ENCODE data around the gene CNN3. TPM values are rescaled to one million over a fixed set of nuclear protein-coding genes. Genes with fewer than 3 reads are reported as not detected.

CNN3 gene
- total RNA-seq, 1 donor from 2014 or later, result 215 TPM

DNA sequence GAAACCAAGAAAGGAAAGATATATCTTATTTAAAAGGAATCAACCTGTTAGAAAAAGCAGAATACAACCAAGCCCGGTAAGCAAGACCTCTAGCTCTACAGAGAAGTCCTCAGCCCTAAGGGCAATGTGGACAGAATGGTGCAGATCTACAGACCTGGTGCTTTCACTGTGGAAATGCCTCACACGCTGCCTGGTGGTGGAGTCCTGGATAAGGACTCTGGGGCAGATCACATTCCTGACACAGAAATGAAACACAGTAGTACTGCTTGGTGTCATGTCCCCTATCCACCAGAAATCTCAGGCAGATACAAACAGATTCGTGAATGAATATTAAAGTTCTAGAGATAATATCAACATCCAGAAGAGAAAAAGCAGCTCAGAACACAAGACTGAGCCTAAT, 6.8 kb downstream of the CNN3 start:
- Histone ChIP-seq H3K9me3 (no peaks in the 10 kb centered on the region), H3K36me3 (no peaks in the 10 kb centered on the region), H3K27me3 (no peaks in the 10 kb centered on the region), H3K4me3 (no peak overlapping the region), H3K27ac (no peak overlapping the region), H3K4me1 (peaks cover 51% of the 10 kb centered on the region)
- intact Hi-C loops (cut with DNase I), result loop anchor here (10.0 kb wide), 1 partner anchor 65 kb away; no protein-coding TSS in a partner anchor
- ATAC-seq, result peak; percentile 50
- no peak for DNase-seq
- TF ChIP-seq, protein P1, sequence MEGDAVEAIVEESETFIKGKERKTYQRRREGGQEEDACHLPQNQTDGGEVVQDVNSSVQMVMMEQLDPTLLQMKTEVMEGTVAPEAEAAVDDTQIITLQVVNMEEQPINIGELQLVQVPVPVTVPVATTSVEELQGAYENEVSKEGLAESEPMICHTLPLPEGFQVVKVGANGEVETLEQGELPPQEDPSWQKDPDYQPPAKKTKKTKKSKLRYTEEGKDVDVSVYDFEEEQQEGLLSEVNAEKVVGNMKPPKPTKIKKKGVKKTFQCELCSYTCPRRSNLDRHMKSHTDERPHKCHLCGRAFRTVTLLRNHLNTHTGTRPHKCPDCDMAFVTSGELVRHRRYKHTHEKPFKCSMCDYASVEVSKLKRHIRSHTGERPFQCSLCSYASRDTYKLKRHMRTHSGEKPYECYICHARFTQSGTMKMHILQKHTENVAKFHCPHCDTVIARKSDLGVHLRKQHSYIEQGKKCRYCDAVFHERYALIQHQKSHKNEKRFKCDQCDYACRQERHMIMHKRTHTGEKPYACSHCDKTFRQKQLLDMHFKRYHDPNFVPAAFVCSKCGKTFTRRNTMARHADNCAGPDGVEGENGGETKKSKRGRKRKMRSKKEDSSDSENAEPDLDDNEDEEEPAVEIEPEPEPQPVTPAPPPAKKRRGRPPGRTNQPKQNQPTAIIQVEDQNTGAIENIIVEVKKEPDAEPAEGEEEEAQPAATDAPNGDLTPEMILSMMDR (IDR thresholded peaks at IDR 0.05), result no peak

DNA sequence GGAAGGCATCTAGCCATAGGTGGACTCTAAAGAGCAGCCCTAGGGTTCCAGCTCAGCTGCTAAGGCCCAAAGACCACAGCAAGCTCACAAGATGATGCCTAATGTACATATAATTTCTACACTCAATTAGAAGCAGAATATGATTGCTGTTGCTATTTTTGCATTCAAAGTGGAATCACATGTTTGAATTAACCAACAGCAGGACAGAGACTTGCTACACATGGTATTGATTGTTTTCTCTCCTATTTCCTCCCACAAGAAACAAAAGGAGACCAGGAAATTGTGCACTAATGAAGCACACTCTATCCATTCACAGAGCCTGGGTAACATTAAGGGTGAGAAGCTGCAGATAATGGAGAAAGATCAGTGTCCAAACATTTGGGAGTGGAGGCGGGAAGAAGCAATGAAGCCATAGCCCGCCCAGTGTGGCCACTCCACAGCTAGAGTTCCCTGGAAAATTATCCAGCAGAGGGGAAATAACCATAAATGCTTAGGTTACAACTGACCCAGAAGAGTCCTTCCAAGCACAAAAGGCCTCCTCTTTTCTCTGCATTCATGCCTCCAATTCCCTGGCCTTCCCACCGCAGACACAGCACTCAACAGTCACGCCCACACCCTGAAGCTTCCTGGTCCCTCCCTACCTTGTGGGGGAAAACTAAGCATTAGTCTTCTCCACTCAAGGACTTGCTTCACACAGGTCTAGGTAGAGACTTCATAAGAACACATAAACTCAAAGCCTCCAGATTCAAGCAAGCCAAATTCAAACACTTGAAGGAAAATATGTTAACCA, 7.5 kb downstream of the CNN3 start:
- no peaks in the 10 kb centered on the region for H3K36me3 ChIP-seq
- peaks cover 49% of the 10 kb centered on the region for H3K4me1 ChIP-seq
- H3K27me3 ChIP-seq, result no peaks in the 10 kb centered on the region
- DNase-seq (no peak), ATAC-seq (peak; percentile 80)
- intact Hi-C loops (cut with DNase I), result loop anchor here (10.0 kb wide), 1 partner anchor 65 kb away; no protein-coding TSS in a partner anchor
- H3K9me3 ChIP-seq, result no peaks in the 10 kb centered on the region
- no peak overlapping the region for H3K27ac ChIP-seq
- TF ChIP-seq, protein P1 (IDR thresholded peaks at IDR 0.05), result no peak
- H3K4me3 ChIP-seq, result no peak overlapping the region

DNA sequence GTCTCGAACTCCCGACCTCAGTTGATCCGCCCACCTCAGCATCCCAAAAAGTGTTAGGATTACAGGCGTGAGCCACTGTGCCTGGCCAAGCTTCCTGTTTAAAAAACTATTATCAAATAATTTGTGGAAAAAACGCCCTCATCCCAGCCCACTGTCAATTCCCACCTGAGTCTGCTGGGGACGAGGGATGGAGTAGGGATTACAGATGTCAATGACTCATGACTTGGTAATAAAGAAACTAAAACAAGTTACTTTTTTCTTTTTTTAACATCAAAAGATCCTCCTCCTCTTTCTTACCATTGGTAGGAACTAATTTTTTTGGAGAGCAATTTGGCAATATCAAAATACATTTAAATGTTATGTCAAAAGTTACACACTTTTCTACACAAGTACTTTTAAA, 9.7 kb downstream of the CNN3 start:
- no peak overlapping the region for H3K27ac ChIP-seq

DNA sequence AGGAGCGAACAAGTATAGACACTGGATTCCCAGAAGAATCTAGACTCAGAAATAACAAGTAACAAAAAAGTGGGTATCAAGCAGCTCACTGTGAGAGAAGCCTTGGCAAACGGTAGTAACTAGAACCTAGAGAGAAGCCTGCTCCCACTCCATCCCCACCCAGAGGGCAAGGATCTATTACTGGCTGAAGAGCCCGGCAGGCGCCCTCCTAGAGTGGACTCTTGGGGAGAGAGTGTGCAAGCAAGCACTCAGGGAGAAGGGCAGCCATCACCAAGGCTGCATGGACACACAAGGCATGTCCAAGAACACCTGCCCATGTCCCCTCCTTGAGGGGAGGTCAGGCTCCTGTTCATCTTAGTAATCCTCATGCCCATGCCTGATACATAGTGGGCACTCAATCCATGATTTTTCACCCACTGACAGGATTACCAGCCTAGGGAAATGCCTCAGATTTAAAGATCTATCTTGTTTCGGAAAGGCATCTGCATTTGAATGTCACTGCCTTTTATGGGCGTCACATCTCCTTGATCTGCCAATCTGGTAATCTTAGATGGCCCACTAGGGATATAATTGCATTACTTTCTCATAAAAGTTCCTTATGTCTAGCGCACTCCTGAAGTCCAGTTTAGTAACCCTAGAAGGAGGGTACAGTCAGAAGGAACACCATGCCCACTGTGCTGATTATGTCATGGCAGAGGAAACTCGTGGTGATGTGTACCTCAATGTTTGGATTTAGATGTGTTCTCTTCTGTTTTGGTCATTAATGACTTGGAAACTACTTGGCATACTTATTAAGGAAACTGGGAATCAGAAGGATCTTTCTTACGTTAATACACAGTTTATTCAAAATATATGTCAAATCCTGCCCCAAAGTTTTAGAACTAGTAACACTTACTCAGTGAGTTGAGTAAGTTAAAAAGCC, 14.4 kb downstream of the CNN3 start:
- Histone ChIP-seq H3K27me3 (no peaks in the 10 kb centered on the region), H3K36me3 (no peaks in the 10 kb centered on the region), H3K27ac (no peak overlapping the region), H3K4me3 (no peak overlapping the region), H3K9me3 (no peaks in the 10 kb centered on the region), H3K4me1 (peaks cover 22% of the 10 kb centered on the region)
- DNase-seq, result no peak
- intact Hi-C loops (cut with DNase I), result no loop called here
- TF ChIP-seq, protein P1 (IDR thresholded peaks at IDR 0.05), result no peak
- ATAC-seq, result peak; percentile 60

More for the DNA sequence above, 9.7 kb downstream of the CNN3 start:
- H3K27me3 ChIP-seq, result no peaks in the 10 kb centered on the region
- no peaks in the 10 kb centered on the region for H3K36me3 ChIP-seq
- TF ChIP-seq, protein P1 (IDR thresholded peaks at IDR 0.05), result no peak
- no peak overlapping the region for H3K4me3 ChIP-seq
- no peak for DNase-seq
- H3K4me1 ChIP-seq, result peaks cover 49% of the 10 kb centered on the region
- no peaks in the 10 kb centered on the region for H3K9me3 ChIP-seq
- ATAC-seq, result no peak
- intact Hi-C loops (cut with DNase I), result no loop called here

DNA sequence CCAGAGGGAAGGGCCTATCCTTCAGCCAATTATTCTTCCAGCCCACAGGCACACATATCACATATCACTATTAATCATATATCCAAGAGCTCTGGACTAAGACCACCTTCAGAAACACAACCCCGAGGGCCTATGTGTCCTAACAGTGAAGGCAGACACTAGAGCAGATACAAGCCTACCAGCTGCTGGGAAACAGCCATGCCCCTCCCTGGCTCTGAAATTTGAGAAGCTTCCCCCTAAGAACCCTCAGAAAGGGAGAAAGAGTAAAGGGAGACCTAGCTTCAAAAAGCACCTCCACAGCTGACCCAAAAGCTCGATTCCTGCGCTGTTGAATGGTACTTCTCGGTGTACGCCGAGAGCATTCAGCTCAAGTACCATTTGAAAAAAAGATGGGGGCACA, 17.4 kb downstream of the CNN3 start:
- Histone ChIP-seq H3K4me3 (no peak overlapping the region), H3K4me1 (peaks cover 39% of the 10 kb centered on the region), H3K27me3 (no peaks in the 10 kb centered on the region), H3K36me3 (no peaks in the 10 kb centered on the region), H3K9me3 (no peaks in the 10 kb centered on the region), H3K27ac (no peak overlapping the region)
- TF ChIP-seq, protein P1 (IDR thresholded peaks at IDR 0.05), result no peak
- intact Hi-C loops (cut with DNase I), result no loop called here
- no peak for ATAC-seq
- no peak for DNase-seq

All from upper lobe of right lung (tissue), 1 donor.